ENCODE data around the gene MAP4K4.

Gene MAP4K4

GRCh38 chr2:101697124-101698013, at the start of gene MAP4K4:
MAP4K4 (plus strand) TSS chr2:101697707; CDS start chr2:101698081, 374 bp downstream.
- peak; percentile 87 for DNase-seq (ENCODE audit: low spot score)

- no peak for DNase-seq (ENCODE audit: low spot score)
These were observed 44.0 kb upstream of the MAP4K4 start for GRCh38 chr2:101653469-101653868.

- no peak for DNase-seq (ENCODE audit: low spot score)
These were observed 41.6 kb upstream of the MAP4K4 start for GRCh38 chr2:101655702-101656422.

- DNase-seq (ENCODE audit: low spot score): no peak
These were observed 39.7 kb upstream of the MAP4K4 start for GRCh38 chr2:101657787-101658186.

- no peak for DNase-seq (ENCODE audit: low spot score)
These were observed 39.1 kb upstream of the MAP4K4 start for GRCh38 chr2:101658387-101658786.

- no peak for DNase-seq (ENCODE audit: low spot score)
These were observed 32.2 kb upstream of the MAP4K4 start for GRCh38 chr2:101665312-101665711.

- no peak for DNase-seq (ENCODE audit: low spot score)
These were observed 29.7 kb upstream of the MAP4K4 start for GRCh38 chr2:101667823-101668222.

- DNase-seq (ENCODE audit: low spot score): no peak
These were observed 25.5 kb upstream of the MAP4K4 start for GRCh38 chr2:101672047-101672446.

- DNase-seq (ENCODE audit: low spot score): no peak
These were observed 23.6 kb upstream of the MAP4K4 start for GRCh38 chr2:101673920-101674319.

- no peak for DNase-seq (ENCODE audit: low spot score)
These were observed 22.0 kb upstream of the MAP4K4 start for GRCh38 chr2:101675512-101675911.

GRCh38 chr2:101676674-101677073, 20.8 kb upstream of the MAP4K4 start:
- no peak for DNase-seq (ENCODE audit: low spot score)

GRCh38 chr2:101677658-101678057, 19.8 kb upstream of the MAP4K4 start:
- DNase-seq (ENCODE audit: low spot score): no peak

- DNase-seq (ENCODE audit: low spot score): no peak
These were observed 19.1 kb upstream of the MAP4K4 start for GRCh38 chr2:101678379-101678778.

GRCh38 chr2:101679037-101679726, 18.3 kb upstream of the MAP4K4 start:
- DNase-seq (ENCODE audit: low spot score): no peak

- no peak for DNase-seq (ENCODE audit: low spot score)
These were observed 17.6 kb upstream of the MAP4K4 start for GRCh38 chr2:101679801-101680487.

GRCh38 chr2:101682311-101682710, 15.2 kb upstream of the MAP4K4 start:
- DNase-seq (ENCODE audit: low spot score): no peak

- no peak for DNase-seq (ENCODE audit: low spot score)
These were observed 13.2 kb upstream of the MAP4K4 start for GRCh38 chr2:101684313-101684712.

- DNase-seq (ENCODE audit: low spot score): no peak
These were observed 9.2 kb upstream of the MAP4K4 start for GRCh38 chr2:101688261-101688660.

GRCh38 chr2:101689114-101689825, 8.2 kb upstream of the MAP4K4 start:
- no peak for DNase-seq (ENCODE audit: low spot score)

- no peak for DNase-seq (ENCODE audit: low spot score)
These were observed 6.9 kb upstream of the MAP4K4 start for GRCh38 chr2:101690547-101691152.

GRCh38 chr2:101692041-101692440, 5.5 kb upstream of the MAP4K4 start:
- DNase-seq (ENCODE audit: low spot score): no peak
